Panc1 (cell line): ENCODE data around the gene LSMEM2.

ENCODE experiments used
- POLR2AphosphoS5 ChIP-seq: IDR thresholded peaks from 2 replicates; pipeline ENCODE4 v1.6.1; 2012; ENCODE audit warnings: mild to moderate bottlenecking, low read depth, low read length, moderate library complexity
- SIN3A ChIP-seq: IDR thresholded peaks from 2 replicates; pipeline ENCODE4 v1.6.1; 2012; ENCODE audit warnings: low read depth, mild to moderate bottlenecking, low read length, moderate library complexity, borderline replicate concordance; ENCODE audit not compliant: insufficient read depth
- TCF7L2 ChIP-seq: IDR thresholded peaks from 2 replicates; pipeline ENCODE4 v1.6.1; 2011; ENCODE audit warnings: mild to moderate bottlenecking, low read depth, low read length, inconsistent platforms
- TF ChIP-seq, protein P1 (sequence below), 2 experiments: IDR thresholded peaks; 2 replicates each; pipeline ENCODE4 v1.6.1; 2011 to 2012; ENCODE audit warnings: low read depth in 2 of 2, control low read depth in 1 of 2, low read length in 1 of 2, mild to moderate bottlenecking in 1 of 2, moderate library complexity in 1 of 2; ENCODE audit not compliant: insufficient read depth in 1 of 2
- TF ChIP-seq, protein P2 (sequence below): fragments of 450-650 bp; IDR thresholded peaks from 2 replicates; pipeline ENCODE4 v1.5.1; 2017; ENCODE audit warnings: mild to moderate bottlenecking

DNA sequence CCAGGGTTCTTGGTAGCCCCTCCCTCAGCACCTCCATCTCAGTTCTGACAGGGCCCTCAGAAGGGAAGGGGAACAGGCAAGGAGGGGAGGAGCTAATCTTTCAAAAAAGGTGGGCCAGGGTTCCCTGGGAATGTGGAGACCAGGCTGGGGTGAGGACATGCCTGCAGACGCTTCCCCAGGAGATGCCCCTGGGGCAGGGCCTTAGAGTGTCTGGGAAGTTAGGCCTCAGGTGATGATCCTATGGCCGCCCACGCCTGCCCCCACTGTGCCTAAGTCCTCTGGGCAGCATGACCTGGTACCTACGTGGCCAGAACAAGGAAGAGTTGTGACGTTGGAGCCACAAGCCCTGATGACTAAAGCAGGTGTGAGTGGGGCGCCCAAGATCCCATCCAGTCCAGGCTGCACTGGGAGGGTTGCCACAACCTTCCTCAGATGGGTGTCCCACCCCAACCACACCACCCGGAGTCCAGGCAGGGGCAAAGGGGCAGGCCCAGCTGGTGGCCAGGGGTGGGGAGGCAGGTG lies 13.9 kb upstream of the LSMEM2 start:
- TF ChIP-seq, protein P1, sequence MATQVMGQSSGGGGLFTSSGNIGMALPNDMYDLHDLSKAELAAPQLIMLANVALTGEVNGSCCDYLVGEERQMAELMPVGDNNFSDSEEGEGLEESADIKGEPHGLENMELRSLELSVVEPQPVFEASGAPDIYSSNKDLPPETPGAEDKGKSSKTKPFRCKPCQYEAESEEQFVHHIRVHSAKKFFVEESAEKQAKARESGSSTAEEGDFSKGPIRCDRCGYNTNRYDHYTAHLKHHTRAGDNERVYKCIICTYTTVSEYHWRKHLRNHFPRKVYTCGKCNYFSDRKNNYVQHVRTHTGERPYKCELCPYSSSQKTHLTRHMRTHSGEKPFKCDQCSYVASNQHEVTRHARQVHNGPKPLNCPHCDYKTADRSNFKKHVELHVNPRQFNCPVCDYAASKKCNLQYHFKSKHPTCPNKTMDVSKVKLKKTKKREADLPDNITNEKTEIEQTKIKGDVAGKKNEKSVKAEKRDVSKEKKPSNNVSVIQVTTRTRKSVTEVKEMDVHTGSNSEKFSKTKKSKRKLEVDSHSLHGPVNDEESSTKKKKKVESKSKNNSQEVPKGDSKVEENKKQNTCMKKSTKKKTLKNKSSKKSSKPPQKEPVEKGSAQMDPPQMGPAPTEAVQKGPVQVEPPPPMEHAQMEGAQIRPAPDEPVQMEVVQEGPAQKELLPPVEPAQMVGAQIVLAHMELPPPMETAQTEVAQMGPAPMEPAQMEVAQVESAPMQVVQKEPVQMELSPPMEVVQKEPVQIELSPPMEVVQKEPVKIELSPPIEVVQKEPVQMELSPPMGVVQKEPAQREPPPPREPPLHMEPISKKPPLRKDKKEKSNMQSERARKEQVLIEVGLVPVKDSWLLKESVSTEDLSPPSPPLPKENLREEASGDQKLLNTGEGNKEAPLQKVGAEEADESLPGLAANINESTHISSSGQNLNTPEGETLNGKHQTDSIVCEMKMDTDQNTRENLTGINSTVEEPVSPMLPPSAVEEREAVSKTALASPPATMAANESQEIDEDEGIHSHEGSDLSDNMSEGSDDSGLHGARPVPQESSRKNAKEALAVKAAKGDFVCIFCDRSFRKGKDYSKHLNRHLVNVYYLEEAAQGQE (IDR thresholded peaks at IDR 0.05; ENCODE audit: insufficient read depth in 1 of 2, low read depth in 2 of 2, low read length in 1 of 2): no peak
- TF ChIP-seq, protein P2, sequence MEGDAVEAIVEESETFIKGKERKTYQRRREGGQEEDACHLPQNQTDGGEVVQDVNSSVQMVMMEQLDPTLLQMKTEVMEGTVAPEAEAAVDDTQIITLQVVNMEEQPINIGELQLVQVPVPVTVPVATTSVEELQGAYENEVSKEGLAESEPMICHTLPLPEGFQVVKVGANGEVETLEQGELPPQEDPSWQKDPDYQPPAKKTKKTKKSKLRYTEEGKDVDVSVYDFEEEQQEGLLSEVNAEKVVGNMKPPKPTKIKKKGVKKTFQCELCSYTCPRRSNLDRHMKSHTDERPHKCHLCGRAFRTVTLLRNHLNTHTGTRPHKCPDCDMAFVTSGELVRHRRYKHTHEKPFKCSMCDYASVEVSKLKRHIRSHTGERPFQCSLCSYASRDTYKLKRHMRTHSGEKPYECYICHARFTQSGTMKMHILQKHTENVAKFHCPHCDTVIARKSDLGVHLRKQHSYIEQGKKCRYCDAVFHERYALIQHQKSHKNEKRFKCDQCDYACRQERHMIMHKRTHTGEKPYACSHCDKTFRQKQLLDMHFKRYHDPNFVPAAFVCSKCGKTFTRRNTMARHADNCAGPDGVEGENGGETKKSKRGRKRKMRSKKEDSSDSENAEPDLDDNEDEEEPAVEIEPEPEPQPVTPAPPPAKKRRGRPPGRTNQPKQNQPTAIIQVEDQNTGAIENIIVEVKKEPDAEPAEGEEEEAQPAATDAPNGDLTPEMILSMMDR: no peak
- TF ChIP-seq POLR2AphosphoS5 (no peak), TCF7L2 (no peak), SIN3A (no peak)
